Naive B cell (primary cell): ENCODE results near the gene NOP56. TPM values are rescaled to one million over a fixed set of nuclear protein-coding genes. Genes with fewer than 3 reads are reported as not detected.
A peak's percentile ranks its signal among the peaks of the same experiment; 100 is the strongest.

ENCODE experiments used
- ATAC-seq, 2 donors: fragments of 150-1000 bp; cut with Tn5 transposase; 2 replicates each; pipeline ENCODE4 v1.10.0; 2021; ENCODE audit warnings: low read depth in 2 of 2, mild to moderate bottlenecking in 2 of 2, moderate library complexity in 2 of 2
- DNase-seq: peaks from one replicate; pipeline ENCODE4 v3.0.0; 2022
- H3K27ac Mint-ChIP-seq, 6 donors: one replicate each; pipeline ENCODE4 v1.8.0; 2020 to 2022; ENCODE audit warnings: mild to moderate bottlenecking in 6 of 6, mixed read lengths in 6 of 6, moderate library complexity in 5 of 6, inconsistent platforms in 2 of 6
- H3K27me3 Mint-ChIP-seq, 3 donors: one replicate each; pipeline ENCODE4 v1.8.0; 2021 to 2022; ENCODE audit warnings: mixed read lengths in 3 of 3, mild to moderate bottlenecking in 1 of 3
- H3K36me3 Mint-ChIP-seq, 2 donors: one replicate each; pipeline ENCODE4 v1.8.0; 2020 to 2022; ENCODE audit warnings: mixed read lengths in 2 of 2, inconsistent platforms in 1 of 2, mild to moderate bottlenecking in 1 of 2
- H3K4me1 Mint-ChIP-seq, 3 donors: one replicate each; pipeline ENCODE4 v1.8.0; 2020 to 2022; ENCODE audit warnings: mixed read lengths in 3 of 3, inconsistent platforms in 1 of 3, mild to moderate bottlenecking in 1 of 3, moderate library complexity in 1 of 3
- H3K4me3 Mint-ChIP-seq, 8 donors: one replicate each; pipeline ENCODE4 v1.8.0; 2020 to 2022; ENCODE audit warnings: mild to moderate bottlenecking in 8 of 8, mixed read lengths in 8 of 8, moderate library complexity in 8 of 8, inconsistent platforms in 2 of 8
- H3K9me3 Mint-ChIP-seq, 7 donors: one replicate each; pipeline ENCODE4 v1.8.0; 2020 to 2022; ENCODE audit warnings: mixed read lengths in 7 of 7, mild to moderate bottlenecking in 5 of 7, inconsistent platforms in 2 of 7, moderate library complexity in 1 of 7
- polyA plus RNA-seq, 6 donors: library from polyadenylated mRNA; unstranded; fragments of 300-500 nt; fragmentation: Illumina TruSeq; gene quantifications; one replicate each; pipeline ENCODE4 v1.2.3, GENCODE V29; 2021; ENCODE audit warnings: low read depth in 6 of 6

NOP56 gene
- polyA plus RNA-seq, 6 donors from 2014 or later: 67.7 to 115 (median 95.8) TPM

DNA sequence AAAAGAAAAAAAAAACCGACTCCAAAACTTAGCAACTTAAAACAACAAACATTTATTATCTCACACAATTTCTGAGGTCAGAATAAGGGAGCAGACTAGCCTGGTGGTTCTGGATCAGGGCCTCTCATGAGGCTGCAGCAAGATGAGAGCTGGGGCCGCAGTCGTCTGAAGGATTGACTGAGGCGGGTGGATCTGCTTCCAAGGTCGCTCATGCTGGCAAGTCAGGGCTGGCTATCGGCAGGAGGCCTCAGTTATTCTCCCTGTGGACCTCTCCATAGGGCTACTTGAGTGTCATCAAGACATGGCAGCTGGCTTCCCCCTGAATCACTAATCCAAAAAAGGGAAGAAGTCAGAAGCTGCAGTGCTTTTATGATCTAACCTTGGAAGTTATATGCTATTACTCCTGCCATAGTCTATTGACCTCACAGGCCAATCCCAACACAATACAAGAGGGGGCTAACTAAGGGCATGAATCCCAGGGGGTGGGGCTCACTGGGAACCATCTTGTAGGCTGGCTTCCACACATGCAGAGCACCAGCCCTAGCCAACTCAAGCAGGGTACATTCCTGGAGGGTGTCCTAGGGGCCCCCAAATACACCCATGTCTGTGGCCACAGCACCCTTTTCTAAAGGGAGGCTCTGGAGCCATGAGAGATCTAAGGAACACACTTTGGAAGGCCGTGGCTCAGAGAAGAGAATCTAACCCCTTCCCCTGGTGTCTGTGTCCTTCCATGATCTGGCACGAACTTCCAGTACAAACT lies 51.5 kb downstream of the NOP56 start:
- Mint-ChIP-seq H3K27me3 (peaks cover 19 to 57% (median 52%) of the 10 kb centered on the region in 3 donors), H3K27ac (no peak overlapping the region), H3K4me3 (no peak overlapping the region), H3K36me3 (no peaks in the 10 kb centered on the region), H3K4me1 (no peaks in the 10 kb centered on the region), H3K9me3 (no peaks in the 10 kb centered on the region)
- DNase-seq: no peak
- ATAC-seq: no peak

DNA sequence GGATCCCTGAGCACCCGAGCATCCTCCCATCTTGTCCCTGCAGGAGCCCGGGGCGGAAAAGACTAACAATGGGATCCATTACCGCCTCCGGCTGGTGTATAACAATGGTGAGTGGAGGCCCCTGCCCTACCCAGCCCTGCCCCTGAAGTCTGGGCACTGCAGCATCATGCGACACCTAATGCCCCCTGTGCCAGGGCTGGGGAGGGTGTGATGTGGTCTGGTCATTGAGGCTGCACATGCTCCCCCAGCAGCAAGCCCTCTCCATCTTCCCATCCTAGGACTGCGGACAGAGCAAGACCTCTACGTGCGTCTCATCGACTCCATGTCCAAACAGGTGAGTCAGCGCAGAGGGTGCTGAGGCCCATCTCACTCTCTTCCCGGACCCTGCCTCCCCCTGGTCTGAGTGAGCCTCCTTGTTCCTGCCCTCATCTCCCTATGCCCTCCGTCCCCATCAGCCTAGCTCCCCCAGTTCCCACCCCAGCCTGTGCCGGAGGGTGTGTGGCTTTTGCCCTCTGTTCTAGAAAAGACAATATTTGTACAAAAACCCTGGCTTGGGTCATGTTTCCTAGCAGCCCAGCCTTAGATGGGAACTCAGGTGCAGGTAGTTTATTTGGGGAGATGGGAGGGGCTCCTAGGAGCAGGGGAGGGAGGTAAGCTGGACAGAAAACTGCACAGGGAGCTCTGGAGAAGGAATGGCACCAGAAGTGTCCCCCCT lies 53.7 kb downstream of the NOP56 start:
- H3K36me3 Mint-ChIP-seq: no peaks in the 10 kb centered on the region
- H3K4me3 Mint-ChIP-seq: no peak overlapping the region
- H3K27me3 Mint-ChIP-seq: peaks cover 12 to 43% (median 42%) of the 10 kb centered on the region in 3 donors
- peak overlapping the region in 1 of 6 donors; percentile 25 for H3K27ac Mint-ChIP-seq
- no peaks in the 10 kb centered on the region for H3K4me1 Mint-ChIP-seq
- no peak for DNase-seq
- ATAC-seq: no peak
- H3K9me3 Mint-ChIP-seq: no peaks in the 10 kb centered on the region

DNA sequence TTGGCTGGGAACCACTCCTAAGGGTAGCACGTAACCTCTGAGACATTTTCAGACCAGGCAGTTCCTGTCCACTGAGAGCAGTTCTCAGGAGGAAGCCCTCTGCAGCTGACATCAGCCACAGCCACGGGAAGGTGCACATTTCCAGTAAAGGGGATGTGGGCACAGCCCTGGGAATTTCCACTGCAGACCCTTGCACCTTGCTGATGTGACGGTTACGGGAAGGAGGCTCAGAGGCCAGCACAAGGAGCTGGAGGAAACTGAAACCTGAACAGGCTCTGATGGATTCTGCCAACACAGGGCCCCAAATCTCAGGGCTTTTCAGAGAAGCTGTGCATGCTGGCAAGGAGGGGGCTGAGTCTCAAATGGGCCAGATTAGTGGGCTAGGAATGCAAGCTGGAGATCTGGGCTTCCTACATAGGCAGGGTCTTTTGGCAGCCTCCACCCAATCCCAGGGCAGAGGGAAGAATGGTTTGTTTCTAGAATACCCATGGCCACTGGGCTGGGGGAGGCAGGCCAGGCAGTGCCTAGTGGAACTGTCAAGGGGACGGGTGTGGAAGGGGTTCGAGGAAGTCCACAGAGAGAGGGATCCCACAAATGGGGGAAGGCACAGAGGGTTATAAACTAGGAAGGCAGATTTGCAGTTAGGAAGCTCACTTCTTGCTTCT lies 54.4 kb downstream of the NOP56 start:
- H3K36me3 Mint-ChIP-seq: no peaks in the 10 kb centered on the region
- ATAC-seq (no peak), DNase-seq (no peak)
- H3K27me3 Mint-ChIP-seq: peaks cover 12 to 35% (median 34%) of the 10 kb centered on the region in 3 donors
- no peaks in the 10 kb centered on the region for H3K4me1 Mint-ChIP-seq
- H3K4me3 Mint-ChIP-seq: no peak overlapping the region
- H3K9me3 Mint-ChIP-seq: no peaks in the 10 kb centered on the region
- H3K27ac Mint-ChIP-seq: peak overlapping the region in 1 of 6 donors; percentile 78

DNA sequence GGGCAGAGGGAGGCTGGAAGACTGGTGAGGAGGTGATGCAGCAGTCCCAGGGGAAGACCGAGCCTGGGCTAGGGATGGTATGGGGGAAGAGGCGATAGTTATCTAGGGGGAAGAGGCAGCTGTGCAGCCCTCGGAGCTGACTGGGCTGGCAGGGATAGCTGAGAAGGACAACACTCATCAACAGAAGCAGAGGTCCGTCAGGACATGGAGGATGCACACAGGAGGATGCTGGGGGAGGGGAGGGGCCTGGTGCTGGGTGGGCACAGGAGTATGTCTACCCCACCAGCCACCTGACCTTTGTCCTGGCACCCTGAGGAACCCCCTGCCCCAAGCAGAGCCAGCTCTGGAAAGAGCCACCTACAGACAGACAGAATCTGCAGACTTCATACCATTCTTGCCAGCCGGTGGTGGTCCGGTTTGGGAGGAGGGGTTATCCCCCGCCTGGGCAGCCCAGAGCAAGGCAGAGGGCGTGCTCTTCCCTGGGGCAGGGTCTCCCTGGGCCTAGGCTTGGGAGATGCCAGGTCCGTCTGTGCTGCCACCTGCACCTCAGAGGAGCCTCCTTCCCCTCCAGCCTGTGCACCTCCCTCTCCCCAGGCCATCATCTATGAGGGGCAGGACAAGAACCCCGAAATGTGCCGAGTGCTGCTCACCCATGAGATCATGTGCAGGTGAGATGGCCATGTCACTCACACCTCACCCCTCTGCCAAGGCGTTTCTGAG lies 55.1 kb downstream of the NOP56 start:
- Mint-ChIP-seq H3K36me3 (no peaks in the 10 kb centered on the region), H3K9me3 (no peaks in the 10 kb centered on the region), H3K4me3 (no peak overlapping the region), H3K27ac (peak overlapping the region in 1 of 6 donors; percentile 78), H3K4me1 (no peaks in the 10 kb centered on the region), H3K27me3 (peaks cover 12 to 34% (median 32%) of the 10 kb centered on the region in 3 donors)
- DNase-seq: no peak
- ATAC-seq: no peak

Other genes with a start within 250 kb of the NOP56 start
- gene SNRPB, start 181.8 kb upstream of the NOP56 start, polyA plus RNA-seq: 100 to 1,000 TPM; 310 to 412 (median 346) TPM
- gene ZNF343, start 143.7 kb upstream of the NOP56 start, polyA plus RNA-seq: 10 to 100 TPM in 2 of 6 donors, 1 to 10 TPM in 3, not detected in 1; 4.6 to 13.8 (median 7.3) TPM
- gene TMC2, start 116.1 kb upstream of the NOP56 start, polyA plus RNA-seq: not detected
- gene IDH3B, start 11.6 kb downstream of the NOP56 start, polyA plus RNA-seq: 100 to 1,000 TPM; 110 to 149 (median 128) TPM
- under 1 TPM in 1 of 6 donors, not detected in 5; 0.28 TPM for gene EBF4, start 40.1 kb downstream of the NOP56 start, polyA plus RNA-seq
- not detected for gene CPXM1, start 148.0 kb downstream of the NOP56 start, polyA plus RNA-seq
- not detected for gene C20orf141, start 162.4 kb downstream of the NOP56 start, polyA plus RNA-seq
- gene TMEM239, start 163.7 kb downstream of the NOP56 start, polyA plus RNA-seq: not detected
- gene PCED1A, start 188.0 kb downstream of the NOP56 start, polyA plus RNA-seq: 10 to 100 TPM; 16.6 to 38.4 (median 22.5) TPM
- 10 to 100 TPM; 23.2 to 36.6 (median 29.1) TPM for gene VPS16, start 188.1 kb downstream of the NOP56 start, polyA plus RNA-seq
- gene PTPRA, start 220.8 kb downstream of the NOP56 start, polyA plus RNA-seq: 10 to 100 TPM; 22.9 to 50.9 (median 31.6) TPM